HG03095 (cell line): ENCODE results near the gene CDH13.

Source experiments
- ATAC-seq: cut with Tn5 transposase; IDR thresholded peaks from one replicate; pipeline ENCODE4 v1.9.1; 2021; ENCODE audit warnings: moderate library complexity; ENCODE audit not compliant: unreplicated experiment

The CDH13 gene

GRCh38 chr16:83206426-83206825 is 579.7 kb downstream of the CDH13 start:
- no peak for ATAC-seq

- ATAC-seq, result no peak
Observed at GRCh38 chr16:83211711-83212110, 584.9 kb downstream of the CDH13 start.

GRCh38 chr16:83212301-83212841 is 585.6 kb downstream of the CDH13 start:
- no peak for ATAC-seq

GRCh38 chr16:83214671-83215070 is 587.9 kb downstream of the CDH13 start:
- no peak for ATAC-seq

GRCh38 chr16:83215406-83216001 is 588.7 kb downstream of the CDH13 start:
- ATAC-seq, result no peak

GRCh38 chr16:83219285-83219684 is 592.5 kb downstream of the CDH13 start:
- ATAC-seq, result no peak

GRCh38 chr16:83220066-83220465 is 593.3 kb downstream of the CDH13 start:
- no peak for ATAC-seq

- no peak for ATAC-seq
Observed at GRCh38 chr16:83224642-83225041, 597.9 kb downstream of the CDH13 start.

- no peak for ATAC-seq
Observed at GRCh38 chr16:83227336-83227735, 600.6 kb downstream of the CDH13 start.

GRCh38 chr16:83231729-83232128 is 605.0 kb downstream of the CDH13 start:
- no peak for ATAC-seq

GRCh38 chr16:83233153-83233552 is 606.4 kb downstream of the CDH13 start:
- ATAC-seq, result no peak

- ATAC-seq, result no peak
Observed at GRCh38 chr16:83238949-83239691, 612.4 kb downstream of the CDH13 start.

GRCh38 chr16:83244057-83244456 is 617.3 kb downstream of the CDH13 start:
- ATAC-seq, result no peak

- ATAC-seq, result no peak
Observed at GRCh38 chr16:83245061-83245460, 618.3 kb downstream of the CDH13 start.

GRCh38 chr16:83247767-83248372 is 621.1 kb downstream of the CDH13 start:
- no peak for ATAC-seq

- no peak for ATAC-seq
Observed at GRCh38 chr16:83248735-83249463, 622.1 kb downstream of the CDH13 start.

- ATAC-seq, result no peak
Observed at GRCh38 chr16:83253521-83253920, 626.8 kb downstream of the CDH13 start.

GRCh38 chr16:83258366-83258928 is 631.7 kb downstream of the CDH13 start:
- ATAC-seq, result no peak

- ATAC-seq, result no peak
Observed at GRCh38 chr16:83266848-83267553, 640.2 kb downstream of the CDH13 start.

- no peak for ATAC-seq
Observed at GRCh38 chr16:83268169-83268568, 641.4 kb downstream of the CDH13 start.
